Lung (tissue), 12 donors: Measurements from ENCODE around the gene MAST4. TPM values are rescaled to one million over a fixed set of nuclear protein-coding genes. Genes with fewer than 3 reads are reported as not detected.

ENCODE experiments used
- ATAC-seq: fragments of 200-7000 bp; cut with Tn5 transposase; one replicate; pipeline ENCODE4 v1.9.1; 2020; ENCODE audit warnings: moderate number of reproducible peaks; ENCODE audit not compliant: insufficient read depth, low FRiP score
- DNase-seq, 3 donors: peaks; one replicate each; pipeline ENCODE4 v3.0.0-alpha.2; 2013 to 2017
- H3K27ac ChIP-seq, 2 donors: one replicate each; pipeline ENCODE4 v1.5.1; 2013; ENCODE audit warnings: mild to moderate bottlenecking in 2 of 2, moderate library complexity in 2 of 2, control low read depth in 1 of 2, inconsistent platforms in 1 of 2, low read depth in 1 of 2, low read length in 1 of 2
- H3K27me3 ChIP-seq, 3 donors: one replicate each; pipeline ENCODE4 v1.5.1; 2013; ENCODE audit warnings: low read length in 2 of 3; ENCODE audit not compliant: control insufficient read depth in 3 of 3, insufficient read depth in 3 of 3
- H3K36me3 ChIP-seq, 4 donors: one replicate each; pipeline ENCODE4 v1.5.1; 2013; ENCODE audit warnings: low read length in 4 of 4, mild to moderate bottlenecking in 1 of 4, moderate library complexity in 1 of 4; ENCODE audit not compliant: control insufficient read depth in 4 of 4, insufficient read depth in 4 of 4
- H3K4me1 ChIP-seq, 5 donors: one replicate each; pipeline ENCODE4 v1.5.1; 2013; ENCODE audit warnings: low read length in 5 of 5, mild to moderate bottlenecking in 2 of 5, moderate library complexity in 1 of 5; ENCODE audit not compliant: control insufficient read depth in 5 of 5, insufficient read depth in 5 of 5
- H3K4me3 ChIP-seq: one replicate; pipeline ENCODE4 v1.5.1; 2013; ENCODE audit warnings: mild to moderate bottlenecking, control low read depth, moderate library complexity
- H3K9ac ChIP-seq, 2 donors: one replicate each; pipeline ENCODE4 v1.5.1; 2013; ENCODE audit warnings: low read length in 2 of 2, control low read depth in 1 of 2; ENCODE audit not compliant: insufficient read depth in 1 of 2
- H3K9me3 ChIP-seq, 4 donors: one replicate each; pipeline ENCODE4 v1.5.1; 2013; ENCODE audit warnings: low read length in 3 of 4, mild to moderate bottlenecking in 1 of 4, moderate library complexity in 1 of 4; ENCODE audit not compliant: control insufficient read depth in 4 of 4, insufficient read depth in 3 of 4
- WGBS, 2 donors: extraction: QIAGEN DNeasy Blood & Tissue Kit; methylation state at CpG; one replicate each; pipeline ENCODE4 v1.1.7; 2013; 5-methylcytosine and 5-hydroxymethylcytosine counted together
- polyA plus RNA-seq, 2 donors: library from polyadenylated mRNA; stranded (reverse); fragments of 200-250 nt; gene quantifications; one replicate each; pipeline ENCODE4 v1.2.1, GENCODE V29; 2013
- total RNA-seq, 2 donors: library from RNA; depleted of rRNA in 1 of 2; stranded (reverse); fragments of >200 nt in 1 of 2; gene quantifications; one replicate each; pipeline ENCODE4 v1.2.1, GENCODE V29; 2014 to 2021
- TF ChIP-seq, protein P1 (sequence below): IDR thresholded peaks from 2 replicates; pipeline ENCODE4 v1.5.1; 2012; ENCODE audit warnings: mild to moderate bottlenecking; ENCODE audit errors: control extremely low read depth, extremely low read depth
- donor health status: control.
- donor health status: control.
- donor health status: Bipolar disorder and iron deficiency.
- donor health status: healthy.
- donor health status: DM: yes; HTN: yes; CAD: no.

MAST4 gene
- total and polyA plus RNA-seq, 4 donors = 13.9 to 153 (median 46.2) TPM

DNA sequence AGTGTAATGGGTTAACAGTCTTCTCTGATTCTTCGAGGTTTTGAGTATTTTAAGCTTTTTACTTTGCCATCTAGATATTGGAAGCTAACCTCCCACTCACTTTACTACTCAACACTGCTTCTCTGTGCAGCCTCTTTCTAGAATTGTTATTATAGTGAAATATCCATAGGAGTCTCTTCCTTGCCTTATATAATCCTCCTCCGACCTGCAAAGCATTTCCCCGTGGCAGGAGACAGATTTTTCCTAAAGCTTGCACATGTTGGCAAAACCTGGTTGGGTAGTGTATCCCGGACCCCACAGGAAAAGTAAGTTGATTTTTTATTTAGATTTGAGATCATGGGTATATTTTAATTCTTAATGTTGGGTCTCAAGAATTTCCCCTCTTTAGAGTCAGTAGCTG lies 351.3 kb downstream of the MAST4 start:
- Histone ChIP-seq H3K4me3 (no peak overlapping the region), H3K27me3 (no peaks in the 10 kb centered on the region), H3K4me1 (peaks cover 0 to 9% (median 0%) of the 10 kb centered on the region in 5 donors), H3K9ac (no peak overlapping the region), H3K36me3 (peaks cover 0 to 3% (median under 1%) of the 10 kb centered on the region in 4 donors), H3K27ac (peak overlapping the region in 1 of 2 donors; percentile 33), H3K9me3 (no peaks in the 10 kb centered on the region)
- ATAC-seq = no peak
- WGBS, 2 donors = 88 to 92% methylated on average over 4 of the region's 4 CpGs
- DNase-seq = no peak
- TF ChIP-seq, protein P1, sequence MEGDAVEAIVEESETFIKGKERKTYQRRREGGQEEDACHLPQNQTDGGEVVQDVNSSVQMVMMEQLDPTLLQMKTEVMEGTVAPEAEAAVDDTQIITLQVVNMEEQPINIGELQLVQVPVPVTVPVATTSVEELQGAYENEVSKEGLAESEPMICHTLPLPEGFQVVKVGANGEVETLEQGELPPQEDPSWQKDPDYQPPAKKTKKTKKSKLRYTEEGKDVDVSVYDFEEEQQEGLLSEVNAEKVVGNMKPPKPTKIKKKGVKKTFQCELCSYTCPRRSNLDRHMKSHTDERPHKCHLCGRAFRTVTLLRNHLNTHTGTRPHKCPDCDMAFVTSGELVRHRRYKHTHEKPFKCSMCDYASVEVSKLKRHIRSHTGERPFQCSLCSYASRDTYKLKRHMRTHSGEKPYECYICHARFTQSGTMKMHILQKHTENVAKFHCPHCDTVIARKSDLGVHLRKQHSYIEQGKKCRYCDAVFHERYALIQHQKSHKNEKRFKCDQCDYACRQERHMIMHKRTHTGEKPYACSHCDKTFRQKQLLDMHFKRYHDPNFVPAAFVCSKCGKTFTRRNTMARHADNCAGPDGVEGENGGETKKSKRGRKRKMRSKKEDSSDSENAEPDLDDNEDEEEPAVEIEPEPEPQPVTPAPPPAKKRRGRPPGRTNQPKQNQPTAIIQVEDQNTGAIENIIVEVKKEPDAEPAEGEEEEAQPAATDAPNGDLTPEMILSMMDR = no peak

DNA sequence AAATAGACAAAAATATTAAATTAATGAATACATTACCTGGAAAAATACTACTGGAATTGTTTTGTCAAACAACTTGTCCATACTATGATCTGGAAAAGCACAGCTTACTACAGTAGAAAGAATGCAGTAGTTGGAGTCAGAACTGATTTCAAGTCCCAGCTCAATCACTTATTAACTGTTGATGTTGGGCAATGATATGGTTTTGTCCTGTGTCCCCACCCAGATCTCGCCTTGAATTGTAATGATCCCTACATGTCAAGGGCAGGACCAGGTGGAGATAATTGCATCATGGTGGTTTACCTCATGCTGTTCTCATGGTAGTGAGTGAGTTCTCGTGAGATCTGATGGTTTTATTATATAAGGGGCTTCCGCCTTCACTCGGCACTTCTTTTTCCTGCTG lies 352.9 kb downstream of the MAST4 start:
- Histone ChIP-seq H3K9ac (no peak overlapping the region), H3K4me3 (no peak overlapping the region), H3K27ac (no peak overlapping the region), H3K9me3 (no peaks in the 10 kb centered on the region), H3K36me3 (peaks cover 0 to 3% (median under 1%) of the 10 kb centered on the region in 4 donors), H3K4me1 (peaks cover 0 to 7% (median 0%) of the 10 kb centered on the region in 5 donors), H3K27me3 (no peaks in the 10 kb centered on the region)
- TF ChIP-seq, protein P1 = no peak
- ATAC-seq (no peak), DNase-seq (no peak)
- WGBS, 2 donors = 81 to 92% methylated on average over 4 of the region's 4 CpGs

DNA sequence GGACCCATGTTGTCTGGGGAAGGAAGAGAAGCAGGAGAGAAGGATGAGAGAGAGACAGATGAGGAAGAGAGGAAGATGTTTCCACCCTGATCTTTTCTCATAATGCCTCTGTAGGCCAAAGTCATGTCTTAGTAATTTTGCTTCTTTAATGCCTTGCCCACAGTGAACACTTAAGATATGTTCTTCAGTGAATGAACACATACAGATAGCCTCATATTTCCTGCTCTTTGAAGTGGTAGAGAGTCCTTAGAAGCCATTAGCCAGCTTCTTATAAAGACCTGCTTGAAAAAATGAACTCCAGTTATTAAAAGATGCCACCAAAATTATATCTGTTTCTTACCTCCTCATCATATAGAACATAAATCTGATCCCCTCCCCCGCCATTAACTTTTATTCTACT lies 356.0 kb downstream of the MAST4 start:
- H3K4me1 ChIP-seq = peaks cover 0 to under 1% (median 0%) of the 10 kb centered on the region in 5 donors
- 94 to 100% methylated on average over 1 of the region's 1 CpG for WGBS, 2 donors
- ATAC-seq (no peak), DNase-seq (no peak)
- peaks cover 0 to 3% (median under 1%) of the 10 kb centered on the region in 4 donors for H3K36me3 ChIP-seq
- TF ChIP-seq, protein P1 = no peak
- no peaks in the 10 kb centered on the region for H3K9me3 ChIP-seq
- no peak overlapping the region for H3K4me3 ChIP-seq
- no peak overlapping the region for H3K9ac ChIP-seq
- H3K27ac ChIP-seq = no peak overlapping the region
- no peaks in the 10 kb centered on the region for H3K27me3 ChIP-seq

DNA sequence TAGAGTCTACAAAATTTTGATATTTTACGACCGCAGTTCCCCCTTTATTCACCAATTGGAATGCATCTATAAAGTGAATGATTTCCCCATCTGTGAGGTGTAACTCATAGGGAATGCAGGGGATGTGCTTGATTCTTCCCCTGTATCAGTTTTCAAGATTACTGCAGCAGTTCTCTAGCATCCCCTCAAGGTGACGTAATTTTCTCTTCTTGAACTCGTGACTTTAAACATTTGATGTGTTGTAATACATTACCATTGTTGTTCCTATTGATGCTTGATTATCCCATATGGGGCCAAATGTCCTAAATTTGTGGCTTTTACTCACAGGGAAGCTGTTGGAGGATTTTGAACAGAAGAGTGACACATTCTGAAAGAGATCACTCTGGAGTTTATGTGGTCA lies 360.2 kb downstream of the MAST4 start:
- Histone ChIP-seq H3K36me3 (peaks cover 0 to 3% (median 0%) of the 10 kb centered on the region in 4 donors), H3K9ac (no peak overlapping the region), H3K27me3 (no peaks in the 10 kb centered on the region), H3K9me3 (no peaks in the 10 kb centered on the region), H3K27ac (no peak overlapping the region), H3K4me3 (no peak overlapping the region), H3K4me1 (peaks cover 0 to 39% (median 8%) of the 10 kb centered on the region in 5 donors)
- no peak for ATAC-seq
- 73 to 91% methylated on average over 4 of the region's 4 CpGs for WGBS, 2 donors
- no peak for DNase-seq
- TF ChIP-seq, protein P1 = no peak
